Renal pelvis (tissue), 12 donors: ENCODE data around the gene TMPRSS12. TPM values are rescaled to one million over a fixed set of nuclear protein-coding genes. Genes with fewer than 3 reads are reported as not detected.
A peak's percentile ranks its signal among the peaks of the same experiment; 100 is the strongest.
"Not testable (repeated sequence)": the region's sequence is repeated elsewhere in the genome, so short reads cannot be mapped to it uniquely, and the experiment has no call there.

Source experiments
- DNase-seq: peaks from one replicate; pipeline ENCODE4 v3.0.0-alpha.2; 2013
- long read RNA-seq, 16 experiments: transcript quantifications; one replicate each; lab custom pipeline, GENCODE V29; 2026
- polyA plus RNA-seq, 3 donors: library from polyadenylated mRNA; unstranded; fragments of 120-200 nt; gene quantifications; one replicate each; pipeline ENCODE4 v1.2.1, GENCODE V29; 2013; ENCODE audit not compliant: insufficient read length in 3 of 3

Gene TMPRSS12
- under 1 TPM; 0.03 to 0.25 (median 0.10) TPM for polyA plus RNA-seq
- long read RNA-seq, donor 1 = 0 reads
- long read RNA-seq, donor 2 = 0 reads
- long read RNA-seq, donor 3 = 0 reads
- long read RNA-seq, donor 4 = 0 reads
- long read RNA-seq, donor 5 = 0 reads
- long read RNA-seq, donor 6 = 0 reads
- long read RNA-seq, donor 7 = 0 reads
- long read RNA-seq, donor 8 = 0 reads
- long read RNA-seq, donor 9 = 0 reads
- long read RNA-seq, donor 10 = 0 reads
- long read RNA-seq, donor 11 = 0 reads
- long read RNA-seq, donor 12 = 0 reads
- long read RNA-seq, donor 13 = 0 reads
- long read RNA-seq, donor 14 = 0 reads
- long read RNA-seq, donor 15 = 0 reads
- long read RNA-seq, donor 16 = 0 reads

GRCh38 chr12:50842637-50843493 lies at the start of gene TMPRSS12:
Gene TMPRSS12, plus strand, starts transcription at chr12:50842926. Its CDS starts 39 bp downstream, at chr12:50842965.
- peak; percentile 24 for DNase-seq

GRCh38 chr12:50799908-50800307 lies 42.8 kb upstream of the TMPRSS12 start:
- DNase-seq = no peak

GRCh38 chr12:50803230-50803875 lies 39.4 kb upstream of the TMPRSS12 start:
- no peak for DNase-seq

- no peak for DNase-seq
These were observed 36.5 kb upstream of the TMPRSS12 start for GRCh38 chr12:50806176-50806575.

GRCh38 chr12:50809131-50809530 lies 33.6 kb upstream of the TMPRSS12 start:
- not testable (repeated sequence) for DNase-seq

GRCh38 chr12:50814921-50815320 lies 27.8 kb upstream of the TMPRSS12 start:
- not testable (repeated sequence) for DNase-seq

GRCh38 chr12:50820177-50820576 lies 22.5 kb upstream of the TMPRSS12 start:
- DNase-seq = no peak

GRCh38 chr12:50822082-50822481 lies 20.6 kb upstream of the TMPRSS12 start:
- no peak for DNase-seq

GRCh38 chr12:50823724-50824123 lies 19.0 kb upstream of the TMPRSS12 start:
- not testable (repeated sequence) for DNase-seq

GRCh38 chr12:50824914-50825313 lies 17.8 kb upstream of the TMPRSS12 start:
- no peak for DNase-seq

- peak; percentile 71 for DNase-seq
These were observed 17.3 kb upstream of the TMPRSS12 start for GRCh38 chr12:50825372-50825838.

- DNase-seq = no peak
These were observed 14.6 kb upstream of the TMPRSS12 start for GRCh38 chr12:50828121-50828520.

- no peak for DNase-seq
These were observed 13.8 kb upstream of the TMPRSS12 start for GRCh38 chr12:50828886-50829285.

- not testable (repeated sequence) for DNase-seq
These were observed 8.9 kb upstream of the TMPRSS12 start for GRCh38 chr12:50833801-50834200.

GRCh38 chr12:50839042-50839441 lies 3.7 kb upstream of the TMPRSS12 start:
- no peak for DNase-seq

- no peak for DNase-seq
These were observed 1.8 kb upstream of the TMPRSS12 start for GRCh38 chr12:50840809-50841487.

GRCh38 chr12:50841716-50842531 lies 802 bp upstream of the TMPRSS12 start:
- DNase-seq = no peak

- DNase-seq = no peak
These were observed 2.4 kb downstream of the TMPRSS12 start for GRCh38 chr12:50845021-50845647.

- no peak for DNase-seq
These were observed 6.2 kb downstream of the TMPRSS12 start for GRCh38 chr12:50848963-50849362.

- not testable (repeated sequence) for DNase-seq
These were observed 12.5 kb downstream of the TMPRSS12 start for GRCh38 chr12:50855218-50855617.
